HCT116 (cell line): Measurements from ENCODE around the gene VPS45. TPM values are rescaled to one million over a fixed set of nuclear protein-coding genes. Genes with fewer than 3 reads are reported as not detected.

ENCODE experiments used
- ATAC-seq: fragments of 200-7000 bp; cut with Tn5 transposase; 2 replicates; pipeline ENCODE4 v1.9.1; 2020; ENCODE audit warnings: mild to moderate bottlenecking, moderate library complexity
- BruUV-seq: library from RNA; stranded (reverse); fragments of 400-500 nt; replicated peaks from 2 replicates; lab custom pipeline; 2021; lab: Mats Ljungman, UMichigan
- CTCF ChIA-PET: fragments of 300-600 bp; sonication (Branson Sonifier 250); formaldehyde crosslinking; loops from one replicate; lab custom pipeline; 2021; ENCODE audit warnings: antibody characterized with exemption; lab: Charles Lee
- POLR2A ChIA-PET: fragments of 300-600, 350-600 bp; sonication (Branson Sonifier 250); formaldehyde crosslinking; loops from one replicate; lab custom pipeline; 2021; ENCODE audit warnings: antibody characterized with exemption; lab: Charles Lee
- RAD21 ChIA-PET, 2 experiments: fragments of 300-600 bp; sonication (Branson Sonifier 250); formaldehyde crosslinking; loops; one replicate each; lab custom pipeline; 2023; ENCODE audit warnings: low total read pairs in 2 of 2; ENCODE audit not compliant: uncharacterized antibody in 2 of 2, unreplicated experiment in 2 of 2, low non-redundant PET in 1 of 2; lab: Charles Lee
- DNase-seq: peaks from one replicate; pipeline ENCODE4 v3.0.0-alpha.2; 2010; ENCODE audit warnings: low read depth, low spot score
- H2AFZ ChIP-seq: fragments of 200-600 bp; shearing (Covaris generic), sonication (generic); 2 replicates; pipeline ENCODE4 v1.6.1; 2017; ENCODE audit warnings: low read depth, mixed run types, mixed read lengths, antibody characterized with exemption, low read length; ENCODE audit not compliant: poor library complexity, severe bottlenecking
- H3K27ac ChIP-seq: 2 replicates; pipeline ENCODE4 v1.5.1; 2012; ENCODE audit warnings: low read depth, low read length
- H3K27me3 ChIP-seq: fragments of 200-600 bp; sonication (generic); 2 replicates; pipeline ENCODE4 v1.6.1; 2016; ENCODE audit warnings: mixed run types, low read length, mixed read lengths; ENCODE audit not compliant: insufficient read depth
- H3K36me3 ChIP-seq, 2 experiments: fragments of 200-500 bp in 1 of 2; fragments of 200-600 bp in 1 of 2; sonication (Bioruptor generic) in 1 of 2; sonication (generic) in 1 of 2; 2 replicates each; pipeline versions ENCODE4 v1.5.1 to v1.6.1; 2014 to 2016; ENCODE audit warnings: low read length in 2 of 2, inconsistent platforms in 1 of 2, mixed read lengths in 1 of 2, mixed run types in 1 of 2; ENCODE audit not compliant: insufficient read depth in 2 of 2, control insufficient read depth in 1 of 2
- H3K4me1 ChIP-seq, 2 experiments: fragments of 200-600 bp in 1 of 2; sonication (generic) in 1 of 2; 2 replicates each; pipeline versions ENCODE4 v1.5.1 to v1.6.1; 2012 to 2017; ENCODE audit warnings: low read length in 2 of 2, inconsistent platforms in 1 of 2, mild to moderate bottlenecking in 1 of 2, mixed read lengths in 1 of 2, mixed run types in 1 of 2, moderate library complexity in 1 of 2; ENCODE audit not compliant: insufficient read depth in 2 of 2, control insufficient read depth in 1 of 2
- H3K4me2 ChIP-seq: fragments of 200-600 bp; sonication (generic); 2 replicates; pipeline ENCODE4 v1.6.1; 2017; ENCODE audit warnings: mixed run types, low read length, mixed read lengths
- H3K4me3 ChIP-seq, 2 experiments: fragments of 200-600 bp in 1 of 2; sonication (generic) in 1 of 2; replicated peaks in 1 of 2; 2 replicates each; pipeline ENCODE4 v1.5.1; 2011 to 2016; ENCODE audit warnings: low read length in 2 of 2, control low read depth in 1 of 2, low read depth in 1 of 2, mild to moderate bottlenecking in 1 of 2, mixed read lengths in 1 of 2, mixed run types in 1 of 2
- H3K79me2 ChIP-seq: fragments of 200-600 bp; sonication (generic); 2 replicates; pipeline ENCODE4 v1.6.1; 2017; ENCODE audit warnings: mild to moderate bottlenecking, mixed run types, low read length, moderate library complexity, mixed read lengths; ENCODE audit not compliant: insufficient read depth
- H3K9ac ChIP-seq: fragments of 200-600 bp; sonication (generic); 2 replicates; pipeline ENCODE4 v1.6.1; 2016; ENCODE audit warnings: low read length, mixed read lengths
- H3K9me2 ChIP-seq: fragments of 200-600 bp; sonication (generic), shearing (Covaris generic); 2 replicates; pipeline ENCODE4 v1.6.1; 2017; ENCODE audit warnings: mixed run types, mild to moderate bottlenecking, moderate library complexity; ENCODE audit not compliant: insufficient read depth
- H3K9me3 ChIP-seq, 2 experiments: fragments of 200-500 bp in 1 of 2; fragments of 200-600 bp in 1 of 2; sonication (Bioruptor generic) in 1 of 2; sonication (generic) in 1 of 2; 2 replicates each; pipeline ENCODE4 v1.6.1; 2014 to 2017; ENCODE audit warnings: low read length in 2 of 2, mixed read lengths in 2 of 2, inconsistent platforms in 1 of 2, low read depth in 1 of 2, mild to moderate bottlenecking in 1 of 2, mixed run types in 1 of 2, moderate library complexity in 1 of 2; ENCODE audit not compliant: control insufficient read depth in 1 of 2, insufficient read depth in 1 of 2
- H4K20me1 ChIP-seq: fragments of 200-600 bp; sonication (generic), shearing (Covaris generic); 2 replicates; pipeline ENCODE4 v1.6.1; 2017; ENCODE audit warnings: mixed run types, mild to moderate bottlenecking, moderate library complexity; ENCODE audit not compliant: insufficient read depth
- ATF3 ChIP-seq: IDR thresholded peaks from 2 replicates; pipeline ENCODE4 v1.6.1; 2012
- CBX3 ChIP-seq: IDR thresholded peaks from 2 replicates; pipeline ENCODE4 v1.6.1; 2012; ENCODE audit warnings: low read depth
- CEBPB ChIP-seq: IDR thresholded peaks from 2 replicates; pipeline ENCODE4 v1.6.1; 2012; ENCODE audit warnings: low read depth
- EZH2phosphoT487 ChIP-seq: fragments of 200-600 bp; IDR thresholded peaks from 2 replicates; pipeline ENCODE4 v1.6.1; 2018; ENCODE audit warnings: antibody characterized with exemption, borderline replicate concordance
- FOSL1 ChIP-seq: IDR thresholded peaks from 2 replicates; pipeline ENCODE4 v1.6.1; 2012; ENCODE audit warnings: low read depth
- JUND ChIP-seq: IDR thresholded peaks from 2 replicates; pipeline ENCODE4 v1.6.1; 2012
- MAX ChIP-seq: IDR thresholded peaks from 2 replicates; pipeline ENCODE4 v1.6.1; 2012
- POLR2A ChIP-seq: IDR thresholded peaks from 2 replicates; pipeline ENCODE4 v1.7.0; 2011; ENCODE audit warnings: borderline replicate concordance; ENCODE audit not compliant: insufficient read depth, insufficient read length; ENCODE audit errors: extremely low read depth
- POLR2AphosphoS5 ChIP-seq: IDR thresholded peaks from 2 replicates; pipeline ENCODE4 v1.6.1; 2011; ENCODE audit warnings: mild to moderate bottlenecking, low read depth, low read length, moderate library complexity
- RAD21 ChIP-seq: IDR thresholded peaks from 2 replicates; pipeline ENCODE4 v1.6.1; 2012; ENCODE audit warnings: low read depth, mild to moderate bottlenecking
- SIN3A ChIP-seq: IDR thresholded peaks from 2 replicates; pipeline ENCODE4 v1.6.1; 2012; ENCODE audit warnings: low read depth
- SP1 ChIP-seq: IDR thresholded peaks from 2 replicates; pipeline ENCODE4 v1.6.1; 2012; ENCODE audit warnings: low read depth
- SRF ChIP-seq: IDR thresholded peaks from 2 replicates; pipeline ENCODE4 v1.6.1; 2012; ENCODE audit warnings: low read depth
- TCF7L2 ChIP-seq: IDR thresholded peaks from 2 replicates; pipeline ENCODE4 v1.7.0; 2011; ENCODE audit warnings: borderline replicate concordance, inconsistent platforms; ENCODE audit not compliant: insufficient read depth, insufficient read length; ENCODE audit errors: extremely low read depth
- YY1 ChIP-seq: IDR thresholded peaks from 2 replicates; pipeline ENCODE4 v1.6.1; 2011; ENCODE audit warnings: low read length, low read depth, moderate library complexity, mild to moderate bottlenecking; ENCODE audit not compliant: insufficient replicate concordance; ENCODE audit errors: extremely low read depth
- ZBTB33 ChIP-seq: IDR thresholded peaks from 2 replicates; pipeline ENCODE4 v1.6.1; 2011; ENCODE audit warnings: mild to moderate bottlenecking, low read length, moderate library complexity; ENCODE audit not compliant: insufficient replicate concordance; ENCODE audit errors: extremely low read depth
- ZFX ChIP-seq: fragments of 450-650 bp; IDR thresholded peaks from 2 replicates; pipeline ENCODE4 v1.6.1; 2017
- ZNF274 ChIP-seq: fragments of 200-500 bp; sonication (Bioruptor generic); IDR thresholded peaks from 2 replicates; pipeline ENCODE4 v1.6.1; 2014; ENCODE audit warnings: mild to moderate bottlenecking, low read depth, low read length, inconsistent platforms
- intact Hi-C: fragments of 100-400 bp; cut with micrococcal nuclease; formaldehyde crosslinking; loops from 2 replicates; pipeline ENCODE4 v1.10.0; 2022
- total RNA-seq: library from RNA; stranded (reverse); gene quantifications from one replicate; pipeline ENCODE4 v1.2.1, GENCODE V29; 2021; ENCODE audit not compliant: unreplicated experiment

Gene VPS45
- total RNA-seq, 1 experiment from 2014 or later = 28.1 TPM

- Histone ChIP-seq H3K9ac (no peak overlapping the region), H3K79me2 (no peaks in the 10 kb centered on the region), H3K27ac (no peak overlapping the region), H4K20me1 (no peaks in the 10 kb centered on the region), H3K9me3 (no peaks in the 10 kb centered on the region), H3K4me2 (no peak overlapping the region), H3K27me3 (no peaks in the 10 kb centered on the region), H3K9me2 (no peaks in the 10 kb centered on the region), H3K36me3 (no peaks in the 10 kb centered on the region), H3K4me1 (peaks cover 0 to 16% of the 10 kb centered on the region in 2 experiments; a peak in 2 of 4 replicates), H3K4me3 (no peak overlapping the region), H2AFZ (no peak overlapping the region)
- no peak for DNase-seq
- ChIA-PET RAD21 (interaction anchor here in 1 of 2 experiments (0.7 to 1.0 kb wide), 2 partner anchors 89 to 161 kb away, joined by 3 to 4 read pairs; no protein-coding TSS in a partner anchor), POLR2A (interaction anchor here (2.5 kb wide), 1 partner anchor 162 kb away, joined by 14 read pairs; a partner anchor contains a TSS), CTCF (interaction anchor here (0.7 to 1.5 kb wide), 10 partner anchors 10 to 163 kb away, joined by 3 to 14 read pairs (median 4); a partner anchor contains a TSS)
- intact Hi-C loops = loop anchor here (1.0 kb wide), 2 partner anchors 88 to 162 kb away; no protein-coding TSS in a partner anchor
- no TSS peak for BruUV-seq
- ATAC-seq = no peak
- no peak for TF ChIP-seq ATF3
- TF ChIP-seq, all 23 proteins: peak for 0
These were observed 17.6 kb upstream of the VPS45 start for GRCh38 chr1:150049926-150050325.

- DNase-seq (no peak), ATAC-seq (no peak)
- CTCF ChIA-PET = interaction anchor here (0.9 to 1.5 kb wide), 8 partner anchors 16 to 201 kb away, joined by 3 to 14 read pairs (median 4); a partner anchor contains a TSS
- RAD21 ChIA-PET = interaction anchor here (0.5 to 1.0 kb wide), 2 partner anchors 93 to 162 kb away, joined by 3 to 4 read pairs; no protein-coding TSS in a partner anchor
- POLR2A ChIA-PET = interaction anchor here (2.5 kb wide), 1 partner anchor 163 kb away, joined by 14 read pairs; a partner anchor contains a TSS
- Histone ChIP-seq H3K79me2 (no peaks in the 10 kb centered on the region), H3K4me2 (no peak overlapping the region), H3K9me3 (no peaks in the 10 kb centered on the region), H3K27me3 (no peaks in the 10 kb centered on the region), H2AFZ (no peak overlapping the region), H3K36me3 (no peaks in the 10 kb centered on the region), H3K9me2 (no peaks in the 10 kb centered on the region), H3K4me3 (no peak overlapping the region), H3K27ac (no peak overlapping the region), H3K9ac (no peak overlapping the region), H4K20me1 (no peaks in the 10 kb centered on the region), H3K4me1 (peaks cover 0 to 16% of the 10 kb centered on the region in 2 experiments; a peak in 2 of 4 replicates)
- intact Hi-C loops = no loop called here
- no TSS peak for BruUV-seq
- no peak for TF ChIP-seq RAD21
- no peak for TF ChIP-seq CEBPB
- no peak for TF ChIP-seq MAX
- TF ChIP-seq EZH2phosphoT487 = no peak
- no peak for TF ChIP-seq ZBTB33
- TF ChIP-seq POLR2A = no peak
- TF ChIP-seq POLR2AphosphoS5 = no peak
- no peak for TF ChIP-seq JUND
- TF ChIP-seq SRF = no peak
- TF ChIP-seq SP1 = no peak
- TF ChIP-seq YY1 = no peak
- TF ChIP-seq ZFX = no peak
- TF ChIP-seq ZNF274 = no peak
- no peak for TF ChIP-seq CBX3
- TF ChIP-seq FOSL1 = no peak
- no peak for TF ChIP-seq TCF7L2
- no peak for TF ChIP-seq SIN3A
These were observed 16.5 kb upstream of the VPS45 start for GRCh38 chr1:150051089-150051373.
